Colonic mucosa (tissue), 4 donors: Measurements from ENCODE around the gene FAM217A. TPM values are rescaled to one million over a fixed set of nuclear protein-coding genes. Genes with fewer than 3 reads are reported as not detected.

ENCODE experiments used
- DNase-seq: peaks from one replicate; pipeline ENCODE4 v3.0.0-alpha.2; 2020
- H3K27ac ChIP-seq: fragments of 200-600 bp; one replicate; pipeline ENCODE4 v1.8.0; 2021
- H3K27me3 ChIP-seq: fragments of 200-600 bp; one replicate; pipeline ENCODE4 v1.8.0; 2021
- H3K36me3 ChIP-seq: fragments of 200-600 bp; one replicate; pipeline ENCODE4 v1.8.0; 2021
- H3K4me1 ChIP-seq: fragments of 200-600 bp; one replicate; pipeline ENCODE4 v1.8.0; 2021; ENCODE audit warnings: mild to moderate bottlenecking
- H3K4me3 ChIP-seq: fragments of 200-600 bp; one replicate; pipeline ENCODE4 v1.8.0; 2021
- H3K9ac ChIP-seq, 2 donors: one replicate each; pipeline ENCODE4 v1.7.0; 2013; ENCODE audit warnings: control low read depth in 2 of 2, low read depth in 2 of 2, low read length in 2 of 2
- H3K9me3 ChIP-seq: fragments of 200-600 bp; one replicate; pipeline ENCODE4 v1.8.0; 2021
- CTCF ChIP-seq: fragments of 200-600 bp; IDR thresholded peaks from one replicate; pipeline ENCODE4 v1.8.0; 2022; ENCODE audit warnings: antibody characterized with exemption, mild to moderate bottlenecking
- intact Hi-C: fragments of 100-400 bp; cut with DNase I; formaldehyde crosslinking; loops from one replicate; pipeline ENCODE4 v1.14.1; 2022
- total RNA-seq, 2 donors: library from RNA; stranded (reverse); fragmentation: NEBNext Ultra II Directional in 1 of 2; extraction: Animal tissue kit (Norgen Biotek cat#: 25700) in 1 of 2; gene quantifications; one replicate each; pipeline ENCODE4 v1.2.1, GENCODE V29; 2021
- donor health status: healthy.
- donor health status: DM: no; HTN: no; CAD: no.
- donor health status: DM: no; HTN: no; CAD: no.

FAM217A gene
- total RNA-seq, 2 donors from 2014 or later: not detected

GRCh38 chr6:4041480-4041879 lies 37.5 kb downstream of the FAM217A start:
- TF ChIP-seq CTCF: no peak
- no peak overlapping the region for H3K9ac ChIP-seq
- H3K9me3 ChIP-seq: no peaks in the 10 kb centered on the region
- H3K4me3 ChIP-seq: no peak overlapping the region
- intact Hi-C loops: no loop called here
- no peaks in the 10 kb centered on the region for H3K4me1 ChIP-seq
- peaks cover 34% of the 10 kb centered on the region for H3K36me3 ChIP-seq
- H3K27me3 ChIP-seq: no peaks in the 10 kb centered on the region
- H3K27ac ChIP-seq: no peak overlapping the region
- no peak for DNase-seq

- Histone ChIP-seq H3K27ac (no peak overlapping the region), H3K36me3 (peaks cover 34% of the 10 kb centered on the region), H3K27me3 (no peaks in the 10 kb centered on the region), H3K4me3 (no peak overlapping the region), H3K4me1 (no peaks in the 10 kb centered on the region), H3K9ac (no peak overlapping the region), H3K9me3 (no peaks in the 10 kb centered on the region)
- TF ChIP-seq CTCF: no peak
- intact Hi-C loops: no loop called here
- no peak for DNase-seq
These were observed 39.6 kb downstream of the FAM217A start for GRCh38 chr6:4039348-4039747.

GRCh38 chr6:4036581-4036980 lies 42.4 kb downstream of the FAM217A start:
- TF ChIP-seq CTCF: no peak
- no peak for DNase-seq
- Histone ChIP-seq H3K27me3 (no peaks in the 10 kb centered on the region), H3K9ac (no peak overlapping the region), H3K4me1 (no peaks in the 10 kb centered on the region), H3K4me3 (no peak overlapping the region), H3K27ac (no peak overlapping the region), H3K9me3 (no peaks in the 10 kb centered on the region), H3K36me3 (peaks cover 16% of the 10 kb centered on the region)
- intact Hi-C loops: no loop called here

GRCh38 chr6:4032475-4032874 lies 46.5 kb downstream of the FAM217A start:
- H3K4me3 ChIP-seq: no peak overlapping the region
- no peak overlapping the region for H3K27ac ChIP-seq
- intact Hi-C loops: no loop called here
- no peak for TF ChIP-seq CTCF
- H3K9ac ChIP-seq: no peak overlapping the region
- no peak for DNase-seq
- H3K36me3 ChIP-seq: no peaks in the 10 kb centered on the region
- H3K4me1 ChIP-seq: no peaks in the 10 kb centered on the region
- no peaks in the 10 kb centered on the region for H3K9me3 ChIP-seq
- H3K27me3 ChIP-seq: no peaks in the 10 kb centered on the region

- no peaks in the 10 kb centered on the region for H3K36me3 ChIP-seq
- TF ChIP-seq CTCF: no peak
- H3K9ac ChIP-seq: no peak overlapping the region
- intact Hi-C loops: no loop called here
- no peaks in the 10 kb centered on the region for H3K9me3 ChIP-seq
- no peak overlapping the region for H3K4me3 ChIP-seq
- H3K27ac ChIP-seq: no peak overlapping the region
- H3K27me3 ChIP-seq: no peaks in the 10 kb centered on the region
- no peaks in the 10 kb centered on the region for H3K4me1 ChIP-seq
- DNase-seq: no peak
These were observed 47.5 kb downstream of the FAM217A start for GRCh38 chr6:4031442-4031841.

GRCh38 chr6:4030669-4031068 lies 48.3 kb downstream of the FAM217A start:
- Histone ChIP-seq H3K36me3 (no peaks in the 10 kb centered on the region), H3K4me1 (no peaks in the 10 kb centered on the region), H3K27me3 (no peaks in the 10 kb centered on the region), H3K4me3 (no peak overlapping the region), H3K27ac (no peak overlapping the region), H3K9me3 (no peaks in the 10 kb centered on the region), H3K9ac (no peak overlapping the region)
- no peak for DNase-seq
- no peak for TF ChIP-seq CTCF
- intact Hi-C loops: no loop called here
